ENCODE data around the gene TMEM131L. TPM values are rescaled to one million over a fixed set of nuclear protein-coding genes. Genes with fewer than 3 reads are reported as not detected.

The TMEM131L gene
- total RNA-seq, 1 donor from 2014 or later, result 60.2 TPM

- H3K36me3 Mint-ChIP-seq (ENCODE audit: unreplicated experiment), result no peaks in the 10 kb centered on the region
- DNase-seq, result no peak
- H3K9me3 Mint-ChIP-seq (ENCODE audit: unreplicated experiment), result peaks cover 16% of the 10 kb centered on the region
- H3K4me1 Mint-ChIP-seq (ENCODE audit: low read depth, unreplicated experiment), result peaks cover 31% of the 10 kb centered on the region
- TF ChIP-seq CTCF (IDR thresholded peaks at IDR 0.05; ENCODE audit: partially characterized antibody, unreplicated experiment), result no peak
- no peak overlapping the region for H3K4me3 Mint-ChIP-seq (ENCODE audit: unreplicated experiment)
- peaks cover 5% of the 10 kb centered on the region for H3K27me3 Mint-ChIP-seq (ENCODE audit: unreplicated experiment)
- no peak overlapping the region for H3K27ac Mint-ChIP-seq (ENCODE audit: unreplicated experiment)
These were observed 75.4 kb downstream of the TMEM131L start for GRCh38 chr4:153541456-153542096.

GRCh38 chr4:153542131-153542530 lies 76.0 kb downstream of the TMEM131L start:
- H3K27ac Mint-ChIP-seq (ENCODE audit: unreplicated experiment), result no peak overlapping the region
- no peak for TF ChIP-seq CTCF (IDR thresholded peaks at IDR 0.05; ENCODE audit: partially characterized antibody, unreplicated experiment)
- H3K4me3 Mint-ChIP-seq (ENCODE audit: unreplicated experiment), result no peak overlapping the region
- H3K27me3 Mint-ChIP-seq (ENCODE audit: unreplicated experiment), result peaks cover 5% of the 10 kb centered on the region
- peaks cover 16% of the 10 kb centered on the region for H3K9me3 Mint-ChIP-seq (ENCODE audit: unreplicated experiment)
- peaks cover 31% of the 10 kb centered on the region for H3K4me1 Mint-ChIP-seq (ENCODE audit: low read depth, unreplicated experiment)
- no peaks in the 10 kb centered on the region for H3K36me3 Mint-ChIP-seq (ENCODE audit: unreplicated experiment)
- no peak for DNase-seq

- H3K27ac Mint-ChIP-seq (ENCODE audit: unreplicated experiment), result peak overlapping the region; percentile 6
These were observed 76.7 kb downstream of the TMEM131L start for GRCh38 chr4:153542834-153543233.

GRCh38 chr4:153543351-153543750 lies 77.2 kb downstream of the TMEM131L start:
- H3K9me3 Mint-ChIP-seq (ENCODE audit: unreplicated experiment), result peaks cover 16% of the 10 kb centered on the region
- no peak for TF ChIP-seq CTCF (IDR thresholded peaks at IDR 0.05; ENCODE audit: partially characterized antibody, unreplicated experiment)
- H3K36me3 Mint-ChIP-seq (ENCODE audit: unreplicated experiment), result no peaks in the 10 kb centered on the region
- H3K4me1 Mint-ChIP-seq (ENCODE audit: low read depth, unreplicated experiment), result peaks cover 37% of the 10 kb centered on the region
- H3K27ac Mint-ChIP-seq (ENCODE audit: unreplicated experiment), result no peak overlapping the region
- H3K4me3 Mint-ChIP-seq (ENCODE audit: unreplicated experiment), result no peak overlapping the region
- no peak for DNase-seq
- H3K27me3 Mint-ChIP-seq (ENCODE audit: unreplicated experiment), result peaks cover 5% of the 10 kb centered on the region

More at GRCh38 chr4:153542834-153543233, 76.7 kb downstream of the TMEM131L start:
- DNase-seq, result no peak
- peak; percentile 26 for TF ChIP-seq CTCF (IDR thresholded peaks at IDR 0.05; ENCODE audit: partially characterized antibody, unreplicated experiment)
- Mint-ChIP-seq H3K4me3 (ENCODE audit: unreplicated experiment) (no peak overlapping the region), H3K4me1 (ENCODE audit: low read depth, unreplicated experiment) (peaks cover 35% of the 10 kb centered on the region), H3K27me3 (ENCODE audit: unreplicated experiment) (peaks cover 5% of the 10 kb centered on the region), H3K36me3 (ENCODE audit: unreplicated experiment) (no peaks in the 10 kb centered on the region), H3K9me3 (ENCODE audit: unreplicated experiment) (peaks cover 16% of the 10 kb centered on the region)

- no peak for DNase-seq
- Mint-ChIP-seq H3K27ac (ENCODE audit: unreplicated experiment) (no peak overlapping the region), H3K36me3 (ENCODE audit: unreplicated experiment) (no peaks in the 10 kb centered on the region), H3K4me3 (ENCODE audit: unreplicated experiment) (no peak overlapping the region), H3K4me1 (ENCODE audit: low read depth, unreplicated experiment) (peaks cover 22% of the 10 kb centered on the region), H3K9me3 (ENCODE audit: unreplicated experiment) (peaks cover 16% of the 10 kb centered on the region), H3K27me3 (ENCODE audit: unreplicated experiment) (peaks cover 5% of the 10 kb centered on the region)
- TF ChIP-seq CTCF (IDR thresholded peaks at IDR 0.05; ENCODE audit: partially characterized antibody, unreplicated experiment), result no peak
These were observed 79.7 kb downstream of the TMEM131L start for GRCh38 chr4:153545822-153546221.
